HepG2 (cell line): ENCODE measurements around the gene UEVLD. TPM values are rescaled to one million over a fixed set of nuclear protein-coding genes. Genes with fewer than 3 reads are reported as not detected.

Experiments
- ARNT ChIP-seq: fragments of 450-650 bp; IDR thresholded peaks from 2 replicates; pipeline ENCODE4 v1.6.1; 2017
- FOSL1 ChIP-seq: sonication (generic); formaldehyde crosslinking; IDR thresholded peaks from 2 replicates; pipeline ENCODE4 v1.9.0; 2021; ENCODE audit warnings: missing genetic modification reagents, borderline replicate concordance
- HCFC1 ChIP-seq: fragments of 150-350 bp; IDR thresholded peaks from 2 replicates; pipeline ENCODE4 v1.6.1; 2014; ENCODE audit warnings: low read depth, low read length
- HDAC6 ChIP-seq: fragments of 200-600 bp; sonication (generic); IDR thresholded peaks from 2 replicates; pipeline ENCODE4 v1.7.0; 2017; ENCODE audit warnings: mild to moderate bottlenecking, antibody characterized with exemption, low read length, low read depth
- IRX3 ChIP-seq: sonication (generic); formaldehyde crosslinking; IDR thresholded peaks from 2 replicates; pipeline ENCODE4 v1.8.1; 2023; ENCODE audit warnings: mild to moderate bottlenecking, low read depth, missing genetic modification reagents, borderline replicate concordance
- KAT7 ChIP-seq: IDR thresholded peaks from 2 replicates; pipeline ENCODE4 v1.6.1; 2018; ENCODE audit warnings: borderline replicate concordance, missing compliant biosample characterization
- MED1 ChIP-seq: sonication (generic); formaldehyde crosslinking; IDR thresholded peaks from 2 replicates; pipeline ENCODE4 v1.4.0; 2020; ENCODE audit warnings: missing genetic modification reagents
- NFIC ChIP-seq: IDR thresholded peaks from 2 replicates; pipeline ENCODE4 v1.6.1; 2012; ENCODE audit warnings: mild to moderate bottlenecking, low read length, inconsistent platforms
- PHF8 ChIP-seq: sonication (generic); formaldehyde crosslinking; IDR thresholded peaks from 2 replicates; pipeline ENCODE4 v1.5.0; 2020; ENCODE audit warnings: missing genetic modification reagents
- SRSF4 ChIP-seq: fragments of 200-400 bp; formaldehyde crosslinking; IDR thresholded peaks from one replicate; pipeline ENCODE4 v1.6.1; 2018; ENCODE audit warnings: mild to moderate bottlenecking, low read depth, low read length, moderate library complexity; ENCODE audit not compliant: poor library complexity, severe bottlenecking
- THYN1 ChIP-seq: sonication (generic); formaldehyde crosslinking; IDR thresholded peaks from 2 replicates; pipeline ENCODE4 v1.8.1; 2023; ENCODE audit warnings: low read depth, mild to moderate bottlenecking, moderate library complexity, missing genetic modification reagents, borderline replicate concordance
- TOPORS ChIP-seq: sonication (generic); formaldehyde crosslinking; IDR thresholded peaks from 2 replicates; pipeline ENCODE4 v1.8.0; 2023; ENCODE audit warnings: mild to moderate bottlenecking, missing genetic modification reagents
- ZFP36L2 ChIP-seq: sonication (generic); formaldehyde crosslinking; IDR thresholded peaks from 2 replicates; pipeline ENCODE4 v1.4.0; 2020; ENCODE audit warnings: missing genetic modification reagents
- ZFP37 ChIP-seq: sonication (generic); formaldehyde crosslinking; IDR thresholded peaks from 2 replicates; pipeline ENCODE4 v1.4.0; 2020; ENCODE audit warnings: missing genetic modification reagents, borderline replicate concordance
- ZHX2 ChIP-seq, 2 experiments: sonication (generic) in 1 of 2; formaldehyde crosslinking in 1 of 2; IDR thresholded peaks; 2 replicates each; pipeline versions ENCODE4 v1.6.1 to v1.9.0; 2014 to 2022; ENCODE audit warnings: antibody characterized with exemption in 1 of 2, borderline replicate concordance in 1 of 2, inconsistent platforms in 1 of 2, low read depth in 1 of 2, missing genetic modification reagents in 1 of 2
- ZNF205 ChIP-seq: IDR thresholded peaks from 2 replicates; pipeline ENCODE4 v1.6.1; 2018; ENCODE audit warnings: missing biosample characterization, missing genetic modification reagents
- ZNF552 ChIP-seq: sonication (generic); formaldehyde crosslinking; IDR thresholded peaks from 2 replicates; pipeline ENCODE4 v1.9.0; 2022; ENCODE audit warnings: missing genetic modification reagents, mild to moderate bottlenecking, borderline replicate concordance
- ZNF672 ChIP-seq: sonication (generic); formaldehyde crosslinking; IDR thresholded peaks from 2 replicates; pipeline ENCODE4 v1.8.1; 2022; ENCODE audit warnings: missing genetic modification reagents
- ZSCAN31 ChIP-seq: sonication (generic); formaldehyde crosslinking; IDR thresholded peaks from 2 replicates; pipeline ENCODE4 v1.5.0; 2020; ENCODE audit warnings: low read depth, mild to moderate bottlenecking, missing genetic modification reagents
- polyA plus RNA-seq, 8 experiments: library from polyadenylated mRNA; depleted of rRNA in 3 of 8; stranded (reverse) in 7 of 8; unstranded in 1 of 8; fragments of >200 nt; fragmentation: Illumina TruSeq in 4 of 8; extraction: Trizol in 4 of 8; gene quantifications; 2 replicates each; pipeline versions ENCODE4 v1.2.1 to v1.2.3, GENCODE V29; 2011 to 2016; ENCODE audit warnings: low read depth in 4 of 8, missing spikeins in 1 of 8, mixed read lengths in 1 of 8; ENCODE audit not compliant: insufficient read depth in 1 of 8
- total RNA-seq, 5 experiments: library from RNA; depleted of rRNA; stranded (reverse); fragments of >200 nt; fragmentation: Illumina TruSeq; extraction: Trizol; gene quantifications; 2 replicates each; pipeline ENCODE4 v1.2.3, GENCODE V29; 2016; ENCODE audit warnings: low read depth in 1 of 5
- TF ChIP-seq, protein P1 (sequence below): sonication (generic); formaldehyde crosslinking; IDR thresholded peaks from 2 replicates; pipeline ENCODE4 v1.5.0; 2020; ENCODE audit warnings: missing genetic modification reagents
- TF ChIP-seq, protein P2 (sequence below): sonication (generic); formaldehyde crosslinking; IDR thresholded peaks from 2 replicates; pipeline ENCODE4 v1.5.0; 2020; ENCODE audit warnings: mild to moderate bottlenecking, missing genetic modification reagents

UEVLD gene
- total and polyA plus RNA-seq, 2 of the 13 experiments (the other 11 are each of a cell fraction or from before 2014, with no cell fraction given): 5.7 to 13.7 TPM

GRCh38 chr11:18634140-18635032, 45.9 kb upstream of the UEVLD start, which contains the start of gene SPTY2D1 (continued):
- TF ChIP-seq ZHX2 (IDR thresholded peaks at IDR 0.05; ENCODE audit: low read depth) (peak; percentile 100), ZHX2 (CRISPR knock-in tag; IDR thresholded peaks at IDR 0.05; ENCODE audit: borderline replicate concordance) (no peak), FOSL1 (CRISPR knock-in tag) (no peak), NFIC (no peak), ZNF672 (CRISPR knock-in tag) (no peak), KAT7 (CRISPR knock-in tag) (peak; percentile 88), ZSCAN31 (CRISPR knock-in tag) (0 out of 2 replicates have a peak, but pooled peaks have one; percentile 70), HDAC6 (no peak), ZFP36L2 (no peak), SRSF4 (no peak), ARNT (no peak), PHF8 (CRISPR knock-in tag) (peak; percentile 84), HCFC1 (peak; percentile 70), ZFP37 (CRISPR knock-in tag) (0 out of 2 replicates have a peak, but pooled peaks have one; percentile 4), IRX3 (no peak), ZNF552 (CRISPR knock-in tag) (no peak), TOPORS (0 out of 2 replicates have a peak, but pooled peaks have one; percentile 45), ZNF205 (CRISPR knock-in tag) (no peak; the same call in 1 of the 2 replicates), MED1 (CRISPR knock-in tag) (peak; percentile 61), THYN1 (no peak)
- TF ChIP-seq, protein P1, sequence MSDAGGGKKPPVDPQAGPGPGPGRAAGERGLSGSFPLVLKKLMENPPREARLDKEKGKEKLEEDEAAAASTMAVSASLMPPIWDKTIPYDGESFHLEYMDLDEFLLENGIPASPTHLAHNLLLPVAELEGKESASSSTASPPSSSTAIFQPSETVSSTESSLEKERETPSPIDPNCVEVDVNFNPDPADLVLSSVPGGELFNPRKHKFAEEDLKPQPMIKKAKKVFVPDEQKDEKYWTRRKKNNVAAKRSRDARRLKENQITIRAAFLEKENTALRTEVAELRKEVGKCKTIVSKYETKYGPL (CRISPR knock-in tag): no peak
- TF ChIP-seq, protein P2, sequence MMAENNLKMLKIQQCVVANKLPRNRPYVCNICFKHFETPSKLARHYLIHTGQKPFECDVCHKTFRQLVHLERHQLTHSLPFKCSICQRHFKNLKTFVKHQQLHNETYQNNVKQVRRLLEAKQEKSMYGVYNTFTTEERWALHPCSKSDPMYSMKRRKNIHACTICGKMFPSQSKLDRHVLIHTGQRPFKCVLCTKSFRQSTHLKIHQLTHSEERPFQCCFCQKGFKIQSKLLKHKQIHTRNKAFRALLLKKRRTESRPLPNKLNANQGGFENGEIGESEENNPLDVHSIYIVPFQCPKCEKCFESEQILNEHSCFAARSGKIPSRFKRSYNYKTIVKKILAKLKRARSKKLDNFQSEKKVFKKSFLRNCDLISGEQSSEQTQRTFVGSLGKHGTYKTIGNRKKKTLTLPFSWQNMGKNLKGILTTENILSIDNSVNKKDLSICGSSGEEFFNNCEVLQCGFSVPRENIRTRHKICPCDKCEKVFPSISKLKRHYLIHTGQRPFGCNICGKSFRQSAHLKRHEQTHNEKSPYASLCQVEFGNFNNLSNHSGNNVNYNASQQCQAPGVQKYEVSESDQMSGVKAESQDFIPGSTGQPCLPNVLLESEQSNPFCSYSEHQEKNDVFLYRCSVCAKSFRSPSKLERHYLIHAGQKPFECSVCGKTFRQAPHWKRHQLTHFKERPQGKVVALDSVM (CRISPR knock-in tag): no peak
